Stimulated activated CD4-positive, alpha-beta T cell treated with anti-CD3 and anti-CD28 coated beads, Interleukin-12 subunit alpha, Interleukin-12 subunit beta, amount 100 ng/mL, for 48 hours (primary cell): ENCODE measurements around the gene RILPL2.
"Not testable (repeated sequence)": the region's sequence is repeated elsewhere in the genome, so short reads cannot be mapped to it uniquely, and the experiment has no call there.

Experiments used
- DNase-seq, 3 donors: peaks; one replicate each; pipeline ENCODE4 v3.0.0-alpha.2; 2020; ENCODE audit warnings: low read depth in 2 of 3, low spot score in 1 of 3

RILPL2 gene

GRCh38 chr12:123384994-123385376 lies 51.5 kb downstream of the RILPL2 start:
- DNase-seq = no peak

DNA sequence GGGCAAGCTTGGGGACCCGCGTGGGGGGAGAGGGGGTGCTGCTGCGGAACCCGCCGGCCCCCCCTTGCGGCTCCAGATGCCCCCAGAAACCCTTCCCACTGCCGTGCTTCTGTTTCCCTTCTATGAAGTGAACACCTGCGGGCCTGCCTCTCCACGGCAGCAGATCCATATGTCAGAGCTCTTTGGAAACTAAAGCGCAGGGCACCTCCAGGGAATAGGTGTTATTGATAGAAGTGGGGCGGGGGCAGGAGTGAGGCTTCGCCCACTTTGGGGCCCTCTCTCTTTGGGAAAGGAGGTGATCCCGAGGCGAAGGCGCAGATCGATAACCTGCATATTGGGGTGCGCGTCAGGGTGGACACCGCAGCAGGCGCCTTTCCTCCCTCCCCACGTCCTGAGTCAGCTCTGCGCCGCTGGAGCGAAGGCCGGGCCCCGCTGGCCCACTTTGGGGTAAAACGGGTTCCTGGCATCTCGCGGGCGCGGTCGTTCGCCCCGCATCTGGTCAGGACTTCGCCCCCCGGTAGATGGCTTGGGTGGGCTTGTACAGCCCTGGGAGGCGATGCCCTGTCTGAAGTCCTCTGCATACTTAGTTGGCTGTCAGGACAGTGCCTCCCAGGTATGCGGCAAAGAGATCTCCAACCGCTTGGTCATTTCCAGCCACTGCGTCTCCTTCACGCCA lies 52.0 kb downstream of the RILPL2 start:
- peak in 1 of 3 donors; percentile 16 for DNase-seq

DNA sequence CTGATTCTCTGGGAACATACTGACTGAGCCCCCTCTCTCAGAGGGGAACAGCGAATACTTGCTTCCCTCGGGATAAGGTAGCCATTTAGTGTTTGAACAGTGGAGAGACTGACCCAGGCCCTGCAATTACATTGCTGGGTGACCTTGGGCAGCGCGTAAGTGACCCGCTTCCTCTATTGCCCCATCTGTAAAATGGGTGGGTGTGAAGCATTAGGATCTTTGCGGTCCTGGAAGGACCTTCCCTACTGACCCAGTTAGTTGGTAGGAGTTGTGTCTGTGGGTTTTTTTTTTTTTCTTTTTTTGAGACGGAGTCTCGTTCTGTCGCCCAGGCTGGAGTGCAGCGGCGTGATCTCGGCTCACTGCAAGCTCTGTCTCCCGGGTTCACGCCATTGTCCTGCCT lies 53.8 kb downstream of the RILPL2 start:
- no peak for DNase-seq

GRCh38 chr12:123379391-123379790 lies 57.1 kb downstream of the RILPL2 start:
- DNase-seq = no peak

GRCh38 chr12:123372415-123372814 lies 64.1 kb downstream of the RILPL2 start:
- not testable (repeated sequence) for DNase-seq

GRCh38 chr12:123371667-123372368 lies 64.7 kb downstream of the RILPL2 start:
- not testable (repeated sequence) for DNase-seq

DNA sequence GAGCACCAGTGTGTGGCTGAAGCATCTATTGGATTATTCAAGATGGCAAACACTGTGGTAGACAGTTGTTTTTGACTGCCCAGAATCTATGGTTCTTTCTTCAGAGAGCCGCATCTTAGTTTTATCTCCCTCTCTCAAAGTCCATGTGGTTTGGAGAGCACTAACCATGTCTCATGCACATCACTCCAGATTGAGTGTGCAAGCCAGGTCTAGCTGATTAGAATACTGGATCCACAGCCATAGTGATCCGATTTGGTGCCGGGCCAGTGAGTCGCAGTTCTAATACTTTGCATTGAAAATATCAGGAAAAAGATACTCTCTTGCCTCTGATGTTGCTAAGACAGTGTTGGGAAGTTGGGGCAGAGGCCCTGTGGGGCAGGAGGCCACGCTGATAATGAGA lies 67.3 kb downstream of the RILPL2 start:
- no peak for DNase-seq

GRCh38 chr12:123368431-123368830 lies 68.1 kb downstream of the RILPL2 start:
- not testable (repeated sequence) for DNase-seq

GRCh38 chr12:123367511-123367910 lies 69.0 kb downstream of the RILPL2 start:
- no peak for DNase-seq
